Testis (tissue), 3 donors: Measurements from ENCODE around the gene VBP1. TPM values are rescaled to one million over a fixed set of nuclear protein-coding genes. Genes with fewer than 3 reads are reported as not detected.
"Not testable (repeated sequence)": the region's sequence is repeated elsewhere in the genome, so short reads cannot be mapped to it uniquely, and the experiment has no call there.

ENCODE experiments used
- DNase-seq: peaks from one replicate; pipeline ENCODE4 v3.0.0-alpha.2; 2019
- H3K27ac ChIP-seq, 2 donors: fragments of 200-600 bp; sonication (generic); one replicate each; pipeline ENCODE4 v1.5.1; 2019
- H3K27me3 ChIP-seq: fragments of 200-600 bp; sonication (generic); one replicate; pipeline ENCODE4 v1.5.1; 2019
- H3K36me3 ChIP-seq: fragments of 200-600 bp; sonication (generic); one replicate; pipeline ENCODE4 v1.5.1; 2017; ENCODE audit warnings: low read depth; ENCODE audit errors: missing control alignments
- H3K4me1 ChIP-seq: fragments of 200-600 bp; sonication (generic); one replicate; pipeline ENCODE4 v1.5.1; 2019
- H3K4me3 ChIP-seq, 2 donors: fragments of 200-600 bp; sonication (generic); one replicate each; pipeline ENCODE4 v1.5.1; 2017 to 2019
- H3K9me3 ChIP-seq: fragments of 200-600 bp; sonication (generic); one replicate; pipeline ENCODE4 v1.5.1; 2017
- CTCF ChIP-seq, 3 experiments: fragments of 450-650 bp in 2 of 3; fragments of 200-600 bp in 1 of 3; sonication (generic) in 1 of 3; IDR thresholded peaks; one replicate each; pipeline ENCODE4 v1.5.1; 2016 to 2019; ENCODE audit warnings: antibody characterized with exemption in 3 of 3, mild to moderate bottlenecking in 2 of 3, moderate library complexity in 1 of 3
- POLR2A ChIP-seq: fragments of 450-650 bp; IDR thresholded peaks from one replicate; pipeline ENCODE4 v1.6.1; 2017; ENCODE audit warnings: antibody characterized with exemption, mild to moderate bottlenecking, moderate library complexity
- WGBS, 2 donors: methylation state at CpG; one replicate each; pipeline ENCODE4 v1.1.5; 2018; 5-methylcytosine and 5-hydroxymethylcytosine counted together
- intact Hi-C: fragments of 100-400 bp; cut with DNase I; formaldehyde crosslinking; loops from one replicate; pipeline ENCODE4 v1.15.1; 2023; ENCODE audit warnings: low total_unique reads
- polyA plus RNA-seq: library from polyadenylated mRNA; stranded (reverse); fragments of 350-450 nt; fragmentation: Illumina TruSeq; extraction: RNeasy Lipid Tissue Mini Kit (QIAGEN cat#74804); gene quantifications from one replicate; pipeline ENCODE4 v1.2.3, GENCODE V29; 2014; ENCODE audit warnings: low read depth, low replicate concordance; ENCODE audit not compliant: insufficient read depth
- total RNA-seq, 2 donors: library from RNA; depleted of rRNA; stranded (reverse); fragments of >200 nt; gene quantifications; one replicate each; pipeline ENCODE4 v1.2.3, GENCODE V29; 2016

Gene VBP1
- total and polyA plus RNA-seq, 3 donors from 2014 or later: 14.8 to 26.5 (median 20.9) TPM

GRCh38 chrX:155259752-155260151, 43.5 kb downstream of the VBP1 start:
- Histone ChIP-seq H3K27ac (no peak overlapping the region), H3K27me3 (no peaks in the 10 kb centered on the region), H3K4me3 (no peak overlapping the region), H3K36me3 (no peaks in the 10 kb centered on the region), H3K9me3 (no peaks in the 10 kb centered on the region), H3K4me1 (no peaks in the 10 kb centered on the region)
- intact Hi-C loops: no loop called here
- no peak for DNase-seq
- TF ChIP-seq POLR2A (no peak), CTCF (IDR thresholded peaks at IDR 0.05) (no peak)
- WGBS, 2 donors: 73 to 86% methylated on average over 3 of the region's 3 CpGs

- no peak overlapping the region for H3K27ac ChIP-seq
- H3K4me3 ChIP-seq: peak overlapping the region in 1 of 2 donors; percentile 51
- DNase-seq: no peak
- WGBS, 2 donors: 14 to 28% methylated on average over 5 of the region's 5 CpGs
- H3K9me3 ChIP-seq: no peaks in the 10 kb centered on the region
- H3K27me3 ChIP-seq: no peaks in the 10 kb centered on the region
- no peaks in the 10 kb centered on the region for H3K36me3 ChIP-seq
- no peaks in the 10 kb centered on the region for H3K4me1 ChIP-seq
- TF ChIP-seq POLR2A: no peak
- no peak for TF ChIP-seq CTCF (IDR thresholded peaks at IDR 0.05)
- intact Hi-C loops: no loop called here
Observed at GRCh38 chrX:155262970-155263754, 46.9 kb downstream of the VBP1 start.

- WGBS, 2 donors: 2 to 6% methylated on average over 9 to 17 of the region's 58 CpGs
- no peak for TF ChIP-seq CTCF (IDR thresholded peaks at IDR 0.05)
- no peak for TF ChIP-seq POLR2A
- peak; percentile 79 for DNase-seq
- Histone ChIP-seq H3K4me3 (peak within 1 kb of the TSS; percentile 50 to 51), H3K9me3 (no peaks in the 10 kb centered on the region), H3K4me1 (no peaks in the 10 kb centered on the region), H3K36me3 (no peaks in the 10 kb centered on the region), H3K27me3 (no peaks in the 10 kb centered on the region), H3K27ac (no peak within 1 kb of the TSS)
- intact Hi-C loops: no loop called here
Observed at GRCh38 chrX:155263854-155264628, 47.8 kb downstream of the VBP1 start, which contains the start of gene RAB39B. Gene RAB39B (minus strand): TSS chrX:155264491. CDS start chrX:155264288, 203 bp downstream.

GRCh38 chrX:155266439-155266838, 50.2 kb downstream of the VBP1 start:
- intact Hi-C loops: no loop called here
- no peaks in the 10 kb centered on the region for H3K36me3 ChIP-seq
- no peak overlapping the region for H3K4me3 ChIP-seq
- H3K4me1 ChIP-seq: no peaks in the 10 kb centered on the region
- TF ChIP-seq CTCF (IDR thresholded peaks at IDR 0.05) (no peak), POLR2A (no peak)
- DNase-seq: no peak
- 23 to 73% methylated on average over 1 of the region's 1 CpG for WGBS, 2 donors
- no peaks in the 10 kb centered on the region for H3K9me3 ChIP-seq
- H3K27ac ChIP-seq: no peak overlapping the region
- H3K27me3 ChIP-seq: no peaks in the 10 kb centered on the region

- WGBS, 2 donors: 80 to 90% methylated on average over 1 of the region's 1 CpG
- intact Hi-C loops, H3K4me3 ChIP-seq, H3K4me1 ChIP-seq, H3K27ac ChIP-seq, DNase-seq, H3K9me3 ChIP-seq, H3K27me3 ChIP-seq, H3K36me3 ChIP-seq: not testable (repeated sequence)
Observed at GRCh38 chrX:155267995-155268394, 51.7 kb downstream of the VBP1 start.
